Measurements from ENCODE around the gene MRPL55.
"Not testable (repeated sequence)": the region's sequence is repeated elsewhere in the genome, so short reads cannot be mapped to it uniquely, and the experiment has no call there.

The MRPL55 gene

DNA sequence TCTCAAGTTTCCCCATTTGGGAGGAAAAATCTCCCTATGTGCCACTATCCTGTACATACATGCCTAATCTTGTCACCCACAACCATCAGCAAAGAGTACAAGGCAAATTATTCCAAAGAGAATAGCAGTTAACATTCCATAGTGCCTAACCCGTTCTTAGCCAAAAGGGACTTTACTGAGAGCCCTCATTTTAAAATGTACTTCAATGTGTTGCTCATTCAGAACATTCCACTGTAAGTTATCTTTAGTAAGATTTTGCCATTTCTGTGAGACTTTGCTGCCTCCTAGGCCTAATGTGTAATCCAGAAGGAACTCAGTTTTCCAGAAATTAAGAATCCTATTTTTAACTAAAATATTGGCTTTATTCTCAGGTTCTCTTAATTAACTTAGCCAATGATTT, 11.3 kb upstream of the MRPL55 start:
- no peak for DNase-seq

DNA sequence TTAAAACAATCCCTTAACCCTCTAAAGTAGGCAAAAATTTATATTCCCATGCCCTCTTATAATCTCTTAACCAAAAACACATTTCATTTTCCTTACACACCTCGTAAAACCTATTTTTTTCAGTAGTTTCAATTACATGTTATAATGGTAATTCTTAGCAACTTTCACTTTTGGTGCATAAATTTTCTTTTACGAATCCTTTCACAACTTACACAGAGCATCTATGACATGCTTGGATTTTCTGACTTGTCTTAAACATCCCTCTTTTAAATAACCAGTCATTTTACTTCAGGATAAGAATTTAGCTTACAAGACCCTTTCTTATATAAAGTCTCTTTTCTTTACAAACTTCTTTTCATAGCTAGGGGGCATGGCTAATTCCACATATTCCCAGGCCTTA, 8.9 kb upstream of the MRPL55 start:
- DNase-seq, result no peak

DNA sequence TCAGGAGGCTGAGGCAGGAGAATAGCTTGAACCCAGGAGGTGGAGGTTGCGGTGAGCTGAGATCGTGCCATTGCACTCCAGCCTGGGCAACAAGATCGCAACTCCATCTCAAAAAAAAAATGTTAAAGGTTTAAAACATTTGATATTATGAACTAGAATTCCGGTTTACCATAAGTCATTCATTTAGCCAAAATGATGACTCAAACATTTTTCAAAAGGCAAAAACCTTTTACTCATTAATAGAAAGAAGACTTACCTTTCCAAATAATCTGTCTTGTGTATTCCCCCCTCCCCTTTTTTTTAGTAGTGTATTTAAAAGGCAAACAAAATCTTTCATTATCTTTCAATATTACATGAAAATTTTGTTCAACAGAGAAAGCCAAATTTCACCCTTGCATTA, 8.2 kb upstream of the MRPL55 start:
- no peak for DNase-seq

DNA sequence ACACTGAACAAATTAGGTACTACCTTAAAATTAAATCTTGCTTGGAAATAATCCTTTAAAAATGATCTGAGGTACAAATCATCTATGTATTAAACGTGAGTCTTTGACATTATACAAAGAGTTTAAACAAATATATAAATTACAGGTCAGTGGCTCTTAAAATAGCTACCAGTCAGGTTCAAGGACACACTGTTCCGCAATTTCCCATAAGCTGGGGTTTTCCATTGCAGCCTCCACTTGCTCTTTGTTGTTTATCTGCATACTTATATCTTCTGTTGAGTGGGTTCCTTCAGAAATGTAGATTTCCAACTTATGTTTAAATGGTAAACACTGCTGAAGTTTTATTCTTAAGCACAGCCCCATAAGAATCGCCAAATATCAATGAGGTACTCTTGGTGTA, 5.7 kb upstream of the MRPL55 start:
- DNase-seq, result no peak

DNA sequence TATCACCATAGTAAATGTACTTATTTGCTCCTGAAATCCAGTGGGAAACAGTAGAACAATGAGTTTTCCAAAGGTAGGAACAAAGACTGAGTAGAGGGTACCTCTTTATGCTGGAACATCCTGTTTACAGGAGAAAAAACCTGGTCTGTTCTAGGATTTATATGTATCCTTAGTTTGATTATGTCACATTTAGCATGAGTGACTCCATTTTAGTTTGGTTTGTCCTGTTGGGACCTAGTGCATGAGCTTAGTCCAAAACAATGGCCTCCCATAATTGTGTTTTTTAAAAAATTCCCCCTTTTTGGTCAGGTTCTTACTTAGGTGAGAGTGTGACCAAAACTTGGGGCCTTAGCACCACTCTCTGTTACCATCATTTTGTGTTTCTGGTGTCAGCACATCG, 3.5 kb upstream of the MRPL55 start:
- DNase-seq, result no peak

DNA sequence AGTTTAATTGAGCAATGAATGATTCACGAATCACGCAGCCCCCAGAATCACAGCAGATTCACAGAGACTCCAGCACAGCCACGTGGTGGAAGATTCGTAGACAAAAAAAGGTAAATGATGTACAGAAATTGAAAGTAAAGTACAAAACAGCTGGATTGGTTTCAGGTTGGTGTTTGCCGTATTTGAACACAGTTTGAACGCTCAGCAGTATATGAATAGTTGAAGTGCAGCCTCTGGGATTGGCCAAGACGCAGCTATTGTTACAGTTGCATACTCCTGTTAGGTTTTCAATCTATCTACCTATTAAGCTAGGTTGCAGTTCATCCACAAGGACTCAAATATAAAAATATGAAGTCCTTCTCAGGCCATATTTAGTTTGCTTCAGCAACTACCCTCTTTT, 3.1 kb upstream of the MRPL55 start:
- no peak for DNase-seq

DNA sequence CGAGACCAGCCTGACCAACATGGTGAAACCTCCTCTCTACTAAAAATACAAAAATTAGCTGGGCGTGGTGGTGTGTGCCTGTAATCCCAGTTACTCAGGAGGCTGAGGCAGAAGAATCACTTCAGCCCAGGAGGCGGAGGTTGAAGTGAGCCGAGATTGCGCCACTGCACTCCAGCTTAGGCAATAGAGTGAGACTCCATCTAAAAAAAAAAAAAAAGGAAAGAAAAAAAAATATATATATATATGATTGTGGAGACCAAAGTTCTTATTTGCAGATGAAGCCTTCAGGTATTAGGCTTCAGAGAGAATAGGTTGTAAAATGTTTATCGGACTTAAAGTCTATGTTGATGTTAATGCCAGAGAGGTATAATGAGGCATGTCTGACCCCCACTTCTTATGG, 2.2 kb upstream of the MRPL55 start:
- DNase-seq, result not testable (repeated sequence)

DNA sequence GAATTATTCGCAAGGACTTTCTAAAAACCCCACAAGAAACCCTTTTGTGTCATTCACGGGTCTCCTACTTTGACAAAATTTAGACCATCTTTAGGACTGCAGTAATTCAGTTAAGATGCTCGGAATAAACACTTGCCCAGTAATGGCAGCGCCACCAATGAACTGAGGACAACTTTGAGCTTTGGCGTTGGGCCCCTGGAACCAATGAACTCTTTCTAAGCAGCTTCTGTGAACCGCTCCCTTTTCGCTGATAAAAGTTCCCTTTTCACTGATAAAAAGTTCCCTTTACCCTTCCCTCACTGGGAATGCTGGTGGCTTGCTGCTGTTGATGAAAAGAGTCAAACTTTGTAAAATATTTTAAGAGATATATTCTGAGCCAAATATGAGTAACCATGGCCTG, 1.5 kb upstream of the MRPL55 start:
- no peak for DNase-seq

GRCh38 chr1:228109962-228110488, 926 bp upstream of the MRPL55 start:
- no peak for DNase-seq

GRCh38 chr1:228108742-228109072, 392 bp downstream of the MRPL55 start:
- no peak for DNase-seq

DNA sequence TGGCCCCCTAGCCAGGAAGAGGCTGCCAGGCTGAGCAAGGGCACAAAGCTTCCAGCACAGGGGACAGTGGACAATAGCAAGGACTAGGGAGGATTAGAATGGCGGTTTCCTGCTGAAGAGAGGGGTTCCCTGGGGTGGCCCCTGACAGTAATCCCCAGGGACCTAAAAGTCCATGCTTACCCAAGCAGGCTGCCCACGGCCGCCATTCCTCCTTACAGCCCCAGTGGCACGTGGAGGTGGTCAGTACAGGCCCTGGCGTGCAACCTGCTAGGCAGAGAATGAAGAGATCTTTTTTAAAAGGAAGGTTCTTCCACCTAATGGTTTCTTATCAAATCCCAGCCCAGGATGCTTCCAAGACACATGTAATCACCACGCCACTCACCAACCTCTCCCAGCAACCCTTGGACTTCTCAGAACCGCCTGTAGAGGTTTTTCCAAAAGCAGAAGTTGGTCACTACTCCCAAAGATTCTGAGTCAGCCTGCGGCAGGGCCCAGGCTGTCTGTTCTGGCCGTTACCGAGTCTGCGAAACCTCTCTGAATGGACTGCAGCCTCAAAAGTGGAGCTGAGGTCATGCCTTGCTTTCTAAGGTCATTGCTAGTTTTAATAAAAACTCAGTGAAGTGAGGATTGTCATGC, 926 bp downstream of the MRPL55 start:
- DNase-seq, result no peak

DNA sequence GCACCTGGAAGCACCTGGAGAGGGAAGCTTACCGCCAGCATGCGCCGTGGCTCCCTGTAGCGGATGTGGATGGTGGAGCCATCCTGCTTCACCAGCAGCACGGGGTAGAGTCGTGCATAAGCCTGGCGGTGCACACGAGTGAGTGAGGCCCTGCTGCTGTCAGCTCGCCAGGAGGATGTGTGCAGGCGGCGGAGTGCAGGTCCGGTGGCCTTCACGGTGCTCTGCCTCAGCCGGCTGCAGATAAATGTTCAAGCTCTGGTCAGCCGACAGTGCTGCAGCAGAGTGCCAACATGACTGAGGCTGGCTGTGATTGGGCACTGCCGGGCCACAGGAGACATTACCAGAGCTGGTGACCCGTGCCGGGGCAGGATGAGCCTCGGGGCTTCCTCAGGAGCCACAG, 1.5 kb downstream of the MRPL55 start:
- DNase-seq, result no peak

DNA sequence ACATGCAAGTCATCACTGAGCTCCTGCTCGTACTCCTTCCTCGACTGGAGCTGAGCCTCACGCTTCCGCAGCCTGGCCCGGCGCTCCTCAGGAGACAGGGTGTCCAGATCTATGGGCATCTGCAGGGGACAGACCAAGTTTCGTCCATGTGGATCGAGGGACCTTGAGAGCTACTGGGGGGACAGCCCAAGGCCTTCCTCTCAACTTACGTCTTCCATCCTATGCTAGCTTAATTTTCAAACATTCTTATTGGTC, 2.4 kb downstream of the MRPL55 start:
- no peak for DNase-seq

DNA sequence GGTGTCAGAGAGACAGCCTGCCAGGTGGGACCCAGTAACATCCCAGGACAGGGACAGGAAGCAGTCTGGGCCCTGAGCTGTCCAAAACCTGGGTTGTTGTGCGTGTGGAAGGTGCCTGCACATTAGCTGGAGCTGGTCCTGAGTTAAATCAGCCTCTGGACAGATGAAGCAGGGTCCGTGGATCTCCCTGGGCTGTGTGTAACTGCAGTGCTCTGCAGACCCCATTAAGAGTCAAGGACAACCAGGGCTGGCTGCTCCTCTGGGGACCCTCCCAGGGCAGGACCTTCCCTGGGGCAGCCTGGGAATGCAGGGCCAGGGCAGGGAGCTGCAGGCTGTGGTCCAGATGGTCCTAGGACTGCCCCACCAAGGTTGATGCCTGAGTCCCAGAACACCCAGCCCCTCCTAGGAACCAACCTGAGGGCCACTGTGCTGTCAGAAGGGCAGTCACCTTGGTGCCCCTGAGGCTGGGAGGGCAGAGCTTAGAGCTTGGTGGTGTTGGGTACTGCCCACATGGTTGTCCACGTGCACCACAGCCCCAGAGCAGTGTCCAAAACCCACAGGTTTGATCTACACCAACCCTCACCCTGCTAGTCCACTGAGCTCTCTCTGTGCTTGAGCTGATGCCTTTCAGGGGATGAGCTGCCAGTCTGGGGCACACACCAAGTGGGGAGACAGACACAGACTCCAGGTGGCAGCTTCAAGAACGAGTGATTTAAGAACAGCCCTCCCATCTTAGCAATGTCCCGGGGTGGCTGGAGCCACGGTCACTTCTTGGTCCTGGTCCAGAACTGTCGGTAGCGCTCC, 2.9 kb downstream of the MRPL55 start:
- DNase-seq, result no peak

GRCh38 chr1:228105270-228105995, 3.7 kb downstream of the MRPL55 start:
- DNase-seq, result no peak

DNA sequence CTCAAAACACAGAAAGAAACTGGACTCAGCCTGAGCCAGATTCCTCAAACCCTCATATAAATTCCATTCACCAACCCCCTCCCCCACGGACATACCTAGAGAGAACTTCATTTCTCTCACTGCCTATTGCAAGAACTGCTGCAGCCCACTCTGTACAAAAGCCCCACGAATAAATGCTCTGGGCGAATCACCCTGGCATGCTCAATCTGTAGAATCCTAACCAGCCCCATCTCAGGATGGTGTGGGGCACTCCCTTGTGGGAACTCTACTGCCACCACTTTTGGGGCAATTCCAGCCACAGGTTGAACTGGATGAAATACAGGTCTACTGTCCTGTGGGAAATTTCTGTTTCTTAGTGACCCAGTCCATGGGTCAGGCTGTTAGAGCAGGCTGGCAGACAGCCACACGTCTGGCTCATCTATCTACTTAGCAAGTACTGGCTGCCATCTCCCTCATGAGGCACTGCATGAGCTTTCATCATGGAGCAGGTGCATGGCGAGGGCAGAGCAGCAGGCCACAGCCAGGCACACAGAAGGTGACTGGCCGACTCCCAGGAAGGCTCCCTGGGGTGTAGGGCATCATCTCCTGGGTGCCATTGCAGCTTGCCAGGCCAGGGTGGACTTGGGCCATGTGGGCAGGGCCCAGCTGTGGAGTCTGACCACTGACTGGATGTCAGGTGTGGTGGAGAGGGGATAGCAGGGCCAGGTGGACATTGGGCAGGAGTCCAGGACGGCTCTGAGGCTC, 4.4 kb downstream of the MRPL55 start:
- no peak for DNase-seq

DNA sequence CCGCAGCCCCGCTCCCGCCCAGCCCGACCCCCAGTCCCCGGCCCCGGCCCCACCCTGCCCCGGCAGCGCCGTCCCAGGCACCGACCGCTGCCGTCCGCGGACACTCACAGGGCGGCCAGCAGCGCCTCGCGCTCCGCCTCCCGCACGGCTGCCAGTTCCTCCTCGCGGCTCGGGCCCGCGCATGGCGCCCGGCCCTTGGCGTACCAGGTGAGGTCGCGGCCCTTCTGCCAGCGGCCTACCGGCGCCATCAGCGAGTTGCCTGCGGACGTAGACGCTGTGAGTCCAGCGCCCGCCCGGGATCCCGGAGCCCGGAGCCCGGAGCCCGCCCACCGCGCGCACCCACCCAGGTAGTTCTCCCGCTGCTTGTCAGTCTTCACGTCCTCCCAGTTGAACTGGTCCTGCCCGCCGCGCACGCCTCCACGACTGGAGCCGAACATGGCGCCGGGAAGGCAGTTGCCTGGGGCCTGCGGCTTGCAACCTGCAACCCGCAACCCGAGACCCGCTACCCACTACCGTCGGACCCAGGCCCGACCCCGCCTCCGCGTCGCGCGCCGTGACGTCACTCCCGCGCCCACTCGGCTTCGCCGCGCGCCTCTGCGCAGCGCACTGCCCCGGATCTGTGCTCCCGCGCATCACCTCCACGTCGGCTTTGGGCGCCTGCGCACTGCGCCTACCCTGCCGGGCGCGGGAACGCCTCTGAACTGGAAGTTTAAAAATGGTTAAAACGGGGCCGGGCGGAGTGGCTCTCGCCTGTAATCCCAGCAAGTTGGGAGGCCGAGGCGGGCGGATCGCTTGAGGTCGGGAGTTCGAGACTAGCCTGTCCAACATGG, 6.1 kb downstream of the MRPL55 start, which contains the start of gene C1orf35:
C1orf35 (minus strand) TSS at position 535 of the 830 bp plus-strand sequence; CDS start at position 437, 98 bp downstream.
- peak; percentile 96 for DNase-seq

DNA sequence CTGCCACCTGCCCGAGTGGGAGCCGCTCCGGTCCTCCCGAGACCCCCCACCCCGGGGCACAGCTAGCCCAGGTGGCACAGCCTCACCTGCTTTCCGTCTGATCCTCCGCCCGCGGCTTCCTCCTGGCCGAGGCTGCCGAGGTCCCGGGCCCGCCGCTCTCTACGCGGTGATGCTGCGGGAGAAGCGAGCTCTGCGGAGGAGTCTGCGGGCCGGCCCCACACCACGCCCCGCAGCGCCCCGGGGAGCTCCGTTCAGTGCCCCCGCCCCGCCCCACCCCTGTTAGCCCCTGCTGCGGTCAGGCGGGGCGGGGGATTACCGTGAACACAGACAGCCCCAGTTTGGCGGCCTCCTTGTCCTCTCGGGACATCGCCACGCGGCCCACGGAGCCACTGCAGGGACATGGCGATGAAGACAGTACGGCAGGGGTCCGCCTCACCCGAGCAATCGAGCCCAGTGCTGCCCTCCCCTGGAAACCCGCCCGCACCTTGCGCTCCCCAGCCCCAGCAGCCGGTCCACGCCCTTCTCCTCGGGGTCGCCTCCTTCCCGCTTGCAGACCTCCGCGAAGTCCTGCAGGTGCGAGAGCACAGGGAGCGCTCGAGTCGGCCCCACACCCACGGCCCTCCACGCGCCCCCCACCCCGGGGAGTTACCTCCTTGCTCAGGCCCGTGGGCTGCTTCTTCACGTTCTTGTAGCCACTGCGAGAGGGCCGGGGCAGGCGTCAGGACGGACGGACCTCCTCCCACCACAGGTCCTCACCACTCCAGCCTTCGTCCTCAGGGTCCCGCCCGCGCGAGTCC, 6.9 kb downstream of the MRPL55 start:
- DNase-seq, result no peak

GRCh38 chr1:228101614-228101993, 7.5 kb downstream of the MRPL55 start:
- no peak for DNase-seq

GRCh38 chr1:228100822-228101613, 8.1 kb downstream of the MRPL55 start:
- DNase-seq, result no peak

- DNase-seq, result no peak
These were observed 9.8 kb downstream of the MRPL55 start for GRCh38 chr1:228099331-228099732.

All from NCI-H774 (cell line).